ENCODE results near the gene IL15RA.
"Not testable (repeated sequence)": the region's sequence is repeated elsewhere in the genome, so short reads cannot be mapped to it uniquely, and the experiment has no call there.

- TF ChIP-seq POLR2A (IDR thresholded peaks at IDR 0.05; ENCODE audit: low read length); GATA1 (IDR thresholded peaks at IDR 0.05; ENCODE audit: low read depth, low read length): not testable (repeated sequence)
Measured at GRCh38 chr10:5908676-5909075, 68.7 kb downstream of the IL15RA start.

Measured in erythroblast (primary cell).